Glutamatergic neuron (in vitro differentiated cells): ENCODE results near the gene ANO2. TPM values are rescaled to one million over a fixed set of nuclear protein-coding genes. Genes with fewer than 3 reads are reported as not detected.

Source experiments
- DNase-seq: peaks from one replicate; pipeline ENCODE4 v3.0.0; 2022
- H3K27ac Mint-ChIP-seq: one replicate; pipeline ENCODE4 v1.8.0; 2020; ENCODE audit warnings: mild to moderate bottlenecking, mixed read lengths, inconsistent platforms; ENCODE audit not compliant: unreplicated experiment
- H3K27me3 Mint-ChIP-seq: one replicate; pipeline ENCODE4 v1.8.0; 2020; ENCODE audit warnings: mild to moderate bottlenecking, moderate library complexity, mixed read lengths, inconsistent platforms; ENCODE audit not compliant: unreplicated experiment
- H3K36me3 Mint-ChIP-seq: one replicate; pipeline ENCODE4 v1.8.0; 2020; ENCODE audit warnings: mild to moderate bottlenecking, mixed read lengths, inconsistent platforms; ENCODE audit not compliant: unreplicated experiment
- H3K4me1 Mint-ChIP-seq: one replicate; pipeline ENCODE4 v1.8.0; 2020; ENCODE audit warnings: mild to moderate bottlenecking, low read depth, mixed read lengths, inconsistent platforms; ENCODE audit not compliant: unreplicated experiment
- H3K4me3 Mint-ChIP-seq: one replicate; pipeline ENCODE4 v1.8.0; 2020; ENCODE audit warnings: mild to moderate bottlenecking, mixed read lengths, inconsistent platforms; ENCODE audit not compliant: unreplicated experiment
- H3K9me3 Mint-ChIP-seq: one replicate; pipeline ENCODE4 v1.8.0; 2020; ENCODE audit warnings: mild to moderate bottlenecking, moderate library complexity, mixed read lengths, inconsistent platforms; ENCODE audit not compliant: unreplicated experiment
- CTCF ChIP-seq: fragments of 200-600 bp; sonication (generic); IDR thresholded peaks from one replicate; pipeline ENCODE4 v1.5.0; 2021; ENCODE audit not compliant: partially characterized antibody, unreplicated experiment
- total RNA-seq: library from RNA; stranded (reverse); fragmentation: NEBNext Ultra II Directional; extraction: Animal tissue kit (Norgen Biotek cat#: 25700); gene quantifications from one replicate; pipeline ENCODE4 v1.2.1, GENCODE V29; 2021; ENCODE audit not compliant: unreplicated experiment

Gene ANO2
- total RNA-seq, 1 donor from 2014 or later, result not detected

GRCh38 chr12:5965950-5966383 is 20.9 kb upstream of the ANO2 start:
- TF ChIP-seq CTCF, result peak; percentile 70
- Mint-ChIP-seq H3K27me3 (peaks cover 5% of the 10 kb centered on the region), H3K4me3 (no peak overlapping the region), H3K27ac (no peak overlapping the region), H3K4me1 (no peaks in the 10 kb centered on the region), H3K36me3 (no peaks in the 10 kb centered on the region), H3K9me3 (peaks cover 3% of the 10 kb centered on the region)
- DNase-seq, result peak; percentile 78

- Mint-ChIP-seq H3K4me3 (no peak overlapping the region), H3K9me3 (peaks cover 3% of the 10 kb centered on the region), H3K27ac (no peak overlapping the region), H3K36me3 (no peaks in the 10 kb centered on the region), H3K4me1 (no peaks in the 10 kb centered on the region), H3K27me3 (peaks cover 5% of the 10 kb centered on the region)
- DNase-seq, result no peak
- no peak for TF ChIP-seq CTCF
These were observed 20.1 kb upstream of the ANO2 start for GRCh38 chr12:5964913-5965900.

GRCh38 chr12:5963515-5963914 is 18.5 kb upstream of the ANO2 start:
- no peak for DNase-seq
- no peak overlapping the region for H3K4me3 Mint-ChIP-seq
- no peaks in the 10 kb centered on the region for H3K4me1 Mint-ChIP-seq
- H3K9me3 Mint-ChIP-seq, result peaks cover 1% of the 10 kb centered on the region
- H3K36me3 Mint-ChIP-seq, result no peaks in the 10 kb centered on the region
- no peak overlapping the region for H3K27ac Mint-ChIP-seq
- no peak for TF ChIP-seq CTCF
- peaks cover 5% of the 10 kb centered on the region for H3K27me3 Mint-ChIP-seq

GRCh38 chr12:5960783-5961182 is 15.7 kb upstream of the ANO2 start:
- peaks cover 7% of the 10 kb centered on the region for H3K27me3 Mint-ChIP-seq
- H3K4me3 Mint-ChIP-seq, result no peak overlapping the region
- TF ChIP-seq CTCF, result no peak
- no peaks in the 10 kb centered on the region for H3K4me1 Mint-ChIP-seq
- no peak overlapping the region for H3K27ac Mint-ChIP-seq
- peaks cover 1% of the 10 kb centered on the region for H3K9me3 Mint-ChIP-seq
- H3K36me3 Mint-ChIP-seq, result no peaks in the 10 kb centered on the region
- no peak for DNase-seq

- H3K27ac Mint-ChIP-seq, result no peak overlapping the region
- H3K4me3 Mint-ChIP-seq, result no peak overlapping the region
- H3K36me3 Mint-ChIP-seq, result no peaks in the 10 kb centered on the region
- peaks cover 2% of the 10 kb centered on the region for H3K27me3 Mint-ChIP-seq
- H3K9me3 Mint-ChIP-seq, result no peaks in the 10 kb centered on the region
- no peak for DNase-seq
- no peak for TF ChIP-seq CTCF
- no peaks in the 10 kb centered on the region for H3K4me1 Mint-ChIP-seq
These were observed 11.9 kb upstream of the ANO2 start for GRCh38 chr12:5956987-5957386.
